ENCODE measurements around the gene YIF1B. TPM values are rescaled to one million over a fixed set of nuclear protein-coding genes. Genes with fewer than 3 reads are reported as not detected.

YIF1B gene
- total RNA-seq, 2 donors from 2014 or later, result 34.7 to 71.9 TPM

GRCh38 chr19:38298821-38299680, 16.7 kb downstream of the YIF1B start:
- intact Hi-C loops (cut with DNase I), result no loop called here
- H3K4me3 ChIP-seq, result no peak overlapping the region
- H3K27ac ChIP-seq, result peak overlapping the region; percentile 68 to 76
- H3K36me3 ChIP-seq, result no peaks in the 10 kb centered on the region
- H3K9me3 ChIP-seq, result no peaks in the 10 kb centered on the region
- DNase-seq (ENCODE audit: low spot score), result peak; percentile 57
- no peaks in the 10 kb centered on the region for H3K27me3 ChIP-seq (replicated peaks; ENCODE audit: insufficient read depth)
- WGBS, result 32% methylated on average over 11 of the region's 11 CpGs
- TF ChIP-seq POLR2AphosphoS5 (IDR thresholded peaks at IDR 0.05), result peak; percentile 75
- no peak for TF ChIP-seq CTCF (IDR thresholded peaks at IDR 0.05)
- H3K4me1 ChIP-seq (replicated peaks), result peaks cover 5% of the 10 kb centered on the region

- intact Hi-C loops (cut with DNase I), result no loop called here
- H3K4me1 ChIP-seq (replicated peaks), result peaks cover 24% of the 10 kb centered on the region
These were observed 21.7 kb downstream of the YIF1B start for GRCh38 chr19:38294090-38294489.

GRCh38 chr19:38293281-38293680, 22.5 kb downstream of the YIF1B start:
- DNase-seq (ENCODE audit: low spot score), result no peak
- TF ChIP-seq POLR2A (IDR thresholded peaks at IDR 0.05) (no peak), CTCF (IDR thresholded peaks at IDR 0.05) (no peak), POLR2AphosphoS5 (IDR thresholded peaks at IDR 0.05) (no peak)
- H3K4me1 ChIP-seq (replicated peaks), result peaks cover 23% of the 10 kb centered on the region
- H3K36me3 ChIP-seq, result peaks cover 0 to under 1% of the 10 kb centered on the region in 2 donors
- no peak overlapping the region for H3K4me3 ChIP-seq
- WGBS, result 80% methylated on average over 9 of the region's 9 CpGs
- H3K9me3 ChIP-seq, result no peaks in the 10 kb centered on the region
- intact Hi-C loops (cut with DNase I), result no loop called here
- no peaks in the 10 kb centered on the region for H3K27me3 ChIP-seq (replicated peaks; ENCODE audit: insufficient read depth)
- H3K27ac ChIP-seq, result peak overlapping the region in 1 of 2 donors; percentile 80

More at GRCh38 chr19:38294090-38294489, 21.7 kb downstream of the YIF1B start:
- DNase-seq (ENCODE audit: low spot score), result no peak
- TF ChIP-seq CTCF (IDR thresholded peaks at IDR 0.05) (no peak), POLR2AphosphoS5 (IDR thresholded peaks at IDR 0.05) (no peak), POLR2A (IDR thresholded peaks at IDR 0.05) (no peak)
- H3K27me3 ChIP-seq (replicated peaks; ENCODE audit: insufficient read depth), result no peaks in the 10 kb centered on the region
- H3K27ac ChIP-seq, result no peak overlapping the region
- 58% methylated on average over 8 of the region's 8 CpGs for WGBS
- H3K36me3 ChIP-seq, result no peaks in the 10 kb centered on the region
- H3K4me3 ChIP-seq, result no peak overlapping the region
- H3K9me3 ChIP-seq, result no peaks in the 10 kb centered on the region

- peaks cover 23% of the 10 kb centered on the region for H3K4me1 ChIP-seq (replicated peaks)
- peak; percentile 46 for DNase-seq (ENCODE audit: low spot score)
- H3K9me3 ChIP-seq, result no peaks in the 10 kb centered on the region
- peak overlapping the region; percentile 80 to 83 for H3K27ac ChIP-seq
- H3K4me3 ChIP-seq, result no peak overlapping the region
- peaks cover 0 to 7% of the 10 kb centered on the region in 2 donors for H3K36me3 ChIP-seq
- TF ChIP-seq POLR2AphosphoS5 (IDR thresholded peaks at IDR 0.05), result no peak
- TF ChIP-seq CTCF (IDR thresholded peaks at IDR 0.05), result peak in 1 of 4 experiments; percentile 19
- TF ChIP-seq POLR2A (IDR thresholded peaks at IDR 0.05), result no peak
- intact Hi-C loops (cut with DNase I), result no loop called here
- H3K27me3 ChIP-seq (replicated peaks; ENCODE audit: insufficient read depth), result no peaks in the 10 kb centered on the region
- WGBS, result 55% methylated on average over 14 of the region's 15 CpGs
These were observed 23.9 kb downstream of the YIF1B start for GRCh38 chr19:38291855-38292254.
